AG08396 (cell line): ENCODE results near the gene PRAMEF9.
"Not testable (repeated sequence)": the region's sequence is repeated elsewhere in the genome, so short reads cannot be mapped to it uniquely, and the experiment has no call there.

Source experiments
- DNase-seq: peaks from one replicate; pipeline ENCODE4 v3.0.0; 2012; ENCODE audit warnings: low spot score, mixed read lengths

Gene PRAMEF9

DNA sequence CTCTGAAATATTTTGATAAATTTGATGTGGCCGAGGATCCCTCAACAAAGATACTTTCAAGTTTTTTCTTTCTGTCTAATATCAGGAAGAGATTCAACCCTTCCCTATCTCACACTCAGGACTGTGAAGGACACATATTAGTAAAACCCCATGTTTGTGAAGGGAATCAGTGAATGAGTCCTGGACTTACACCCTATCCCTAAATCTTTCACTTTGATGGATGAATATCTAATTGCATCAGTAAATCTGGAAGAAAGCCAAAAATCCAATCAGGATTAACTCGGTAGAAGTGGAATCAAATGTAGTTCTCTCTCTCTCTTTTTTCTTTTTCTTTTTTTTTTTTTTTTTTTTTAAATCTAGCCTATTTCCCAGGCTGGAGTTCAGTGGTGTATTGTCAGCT lies at the start of gene PRAMEF9:
Gene PRAMEF9 (plus strand): TSS at position 301 of the 400 bp plus-strand sequence. CDS start 3,433 bp downstream, outside the sequence.
- not testable (repeated sequence) for DNase-seq

- DNase-seq = not testable (repeated sequence)
These were observed 15.7 kb upstream of the PRAMEF9 start, which contains the start of gene PRAMEF26 for GRCh38 chr1:13155909-13156308. Gene PRAMEF26 (minus strand): TSS chr1:13156009. CDS start chr1:13153095, 2,914 bp downstream.

DNA sequence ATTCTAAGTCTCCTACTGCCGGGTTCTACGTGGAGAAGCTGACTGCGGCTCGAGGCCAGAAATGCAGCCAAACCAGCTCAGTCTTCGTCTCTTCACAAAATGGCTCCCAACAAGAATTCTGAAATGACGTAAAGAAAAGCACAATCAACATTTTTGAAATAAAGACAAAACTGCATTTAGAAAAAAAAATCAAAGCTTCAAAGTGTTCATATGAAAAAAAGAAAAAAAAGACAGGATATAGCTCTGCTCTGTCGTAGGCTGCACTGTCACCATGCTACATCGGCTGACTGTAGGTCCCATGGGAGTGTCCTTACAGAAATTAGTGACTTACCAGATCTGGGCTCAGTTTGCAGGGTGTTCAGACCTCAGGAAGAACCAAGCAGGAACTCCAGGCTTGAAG lies 6.1 kb upstream of the PRAMEF9 start, which contains the start of gene HNRNPCL4:
Gene HNRNPCL4 (minus strand): TSS at position 101 of the 400 bp plus-strand sequence. CDS start 164 bp downstream, outside the sequence.
- DNase-seq = not testable (repeated sequence)

GRCh38 chr1:13201309-13201708 lies 29.7 kb downstream of the PRAMEF9 start, which contains the start of gene PRAMEF13:
Gene PRAMEF13 (minus strand): TSS chr1:13201409. CDS start chr1:13199589, 1,820 bp downstream.
- DNase-seq = not testable (repeated sequence)

DNA sequence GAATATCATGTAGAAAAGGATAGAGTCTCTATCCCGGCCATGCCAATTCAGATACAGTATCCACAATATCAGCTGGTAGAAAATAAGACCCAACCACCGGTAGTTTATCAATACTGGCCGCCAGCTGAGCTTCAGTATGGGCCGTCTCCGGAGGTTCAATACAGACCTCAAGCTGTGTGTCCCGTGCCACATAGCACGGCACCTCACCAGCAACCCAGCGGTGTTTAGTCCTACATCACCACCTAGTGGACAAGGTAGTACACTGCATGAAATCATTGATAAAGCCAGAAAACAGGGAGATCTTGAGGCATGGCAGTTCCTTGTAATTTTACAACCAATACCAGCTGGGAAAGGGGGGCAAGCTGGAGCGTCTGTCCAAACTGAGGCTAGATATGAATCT lies 37.1 kb downstream of the PRAMEF9 start:
- DNase-seq = not testable (repeated sequence)

GRCh38 chr1:13216619-13217018 lies 45.0 kb downstream of the PRAMEF9 start:
- DNase-seq = not testable (repeated sequence)

- not testable (repeated sequence) for DNase-seq
These were observed 47.6 kb downstream of the PRAMEF9 start for GRCh38 chr1:13219203-13219602.

DNA sequence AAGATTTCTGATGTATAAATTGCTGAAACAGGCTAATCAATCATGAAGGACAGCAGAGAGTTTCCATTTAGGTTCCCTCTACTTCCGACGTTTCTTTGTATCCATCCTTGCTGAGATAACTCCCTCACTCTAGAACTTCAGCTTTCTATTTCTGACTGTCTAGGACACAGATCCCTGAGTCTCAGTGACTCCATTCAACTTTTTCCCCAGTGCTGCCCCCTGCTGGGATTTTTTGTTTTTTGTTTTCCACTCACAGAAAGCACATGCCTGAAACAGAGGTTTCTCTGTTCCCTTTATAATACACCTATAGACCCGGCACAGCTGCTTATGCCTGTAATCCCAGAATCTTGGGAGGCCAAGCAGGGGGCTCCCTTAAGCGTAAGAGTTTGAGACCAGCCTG lies 51.1 kb downstream of the PRAMEF9 start:
- DNase-seq = not testable (repeated sequence)

GRCh38 chr1:13224480-13225060 lies 52.9 kb downstream of the PRAMEF9 start:
- no peak for DNase-seq

DNA sequence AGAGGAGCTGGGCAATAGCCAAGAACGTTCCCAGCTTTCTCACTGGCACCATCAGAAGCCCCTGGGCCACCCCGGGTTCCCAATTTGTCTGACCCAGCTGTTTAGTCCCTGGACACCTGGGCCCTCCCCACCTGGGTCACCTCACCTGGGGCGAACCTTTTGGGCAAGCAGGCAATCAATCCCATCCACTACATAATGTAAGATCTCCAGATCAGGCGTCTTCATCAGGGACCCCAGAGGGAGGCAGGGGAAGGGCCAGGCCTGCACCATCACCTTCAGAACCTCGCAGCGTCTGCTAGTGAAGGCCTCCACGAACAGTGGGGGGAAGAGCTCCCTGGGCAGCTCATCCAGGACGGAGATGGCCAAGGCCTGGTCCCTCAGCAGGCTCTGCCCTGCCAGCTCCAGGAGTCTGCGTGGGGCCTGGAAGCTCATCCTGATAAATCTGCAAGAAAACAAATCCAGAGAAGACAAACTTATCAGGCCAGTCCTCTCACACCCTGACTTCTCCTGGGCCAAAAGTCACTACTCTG lies 54.1 kb downstream of the PRAMEF9 start, which contains the start of gene PRAMEF18:
Gene PRAMEF18 (minus strand): TSS at position 480 of the 530 bp plus-strand sequence. CDS start 48 bp downstream, at position 432.
- DNase-seq = not testable (repeated sequence)

DNA sequence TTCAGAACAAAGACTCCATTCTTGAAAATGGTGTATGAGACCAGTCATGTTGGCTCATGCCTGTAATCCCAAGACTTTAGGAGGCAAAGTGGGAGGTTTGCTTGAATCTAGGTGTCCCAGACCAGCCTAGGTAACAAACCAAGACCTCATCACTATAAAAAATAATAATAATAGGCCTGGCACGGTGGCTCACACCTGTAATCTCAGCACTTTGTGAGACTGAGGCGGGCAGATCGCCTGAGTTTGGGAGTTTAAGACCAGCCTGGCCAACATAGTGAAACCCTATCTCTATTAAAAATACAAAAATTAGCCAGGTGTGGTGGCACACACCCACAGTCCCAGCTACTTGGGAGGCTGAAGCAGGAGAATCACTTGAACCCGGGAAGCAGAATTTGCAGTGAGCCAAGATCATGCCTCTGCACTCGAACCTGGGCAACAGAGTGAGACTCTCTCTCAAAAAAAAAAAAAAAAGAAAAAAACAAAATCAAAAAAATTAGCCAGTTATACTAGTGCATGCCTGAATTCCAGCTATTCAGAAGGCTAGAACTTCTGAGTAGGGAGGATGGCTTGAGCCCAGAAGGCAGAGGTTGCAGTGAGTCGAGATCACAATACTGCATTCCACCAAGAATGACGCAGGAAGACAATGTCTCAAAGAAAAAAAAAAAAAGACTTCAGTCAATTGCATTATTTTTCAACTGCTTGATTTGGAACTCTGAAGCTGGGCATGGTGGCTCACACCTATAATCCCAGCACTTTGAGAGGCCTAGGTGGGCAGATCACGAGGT lies 55.8 kb downstream of the PRAMEF9 start:
- not testable (repeated sequence) for DNase-seq

- DNase-seq = no peak
These were observed 56.7 kb downstream of the PRAMEF9 start for GRCh38 chr1:13228343-13228781.
